HG03280 (cell line): ENCODE data around the gene ARMCX1.
"Not testable (repeated sequence)": the region's sequence is repeated elsewhere in the genome, so short reads cannot be mapped to it uniquely, and the experiment has no call there.

Experiments
- ATAC-seq: cut with Tn5 transposase; IDR thresholded peaks from one replicate; pipeline ENCODE4 v1.9.1; 2021; ENCODE audit warnings: mild to moderate bottlenecking, moderate library complexity; ENCODE audit not compliant: unreplicated experiment

The ARMCX1 gene

GRCh38 chrX:101550362-101550750 lies at the start of gene ARMCX1:
Gene ARMCX1, plus strand, starts transcription at chrX:101550547. Its CDS starts 2,384 bp downstream, at chrX:101552931.
- ATAC-seq = no peak

- ATAC-seq = not testable (repeated sequence)
These were observed 47.4 kb upstream of the ARMCX1 start for GRCh38 chrX:101502929-101503328.

GRCh38 chrX:101507372-101507771 lies 43.0 kb upstream of the ARMCX1 start:
- no peak for ATAC-seq

GRCh38 chrX:101507986-101508385 lies 42.4 kb upstream of the ARMCX1 start:
- ATAC-seq = no peak

GRCh38 chrX:101530944-101531343 lies 19.4 kb upstream of the ARMCX1 start:
- no peak for ATAC-seq

- no peak for ATAC-seq
These were observed 11.2 kb upstream of the ARMCX1 start for GRCh38 chrX:101539116-101539515.

- ATAC-seq = no peak
These were observed 518 bp downstream of the ARMCX1 start for GRCh38 chrX:101550751-101551379.

- ATAC-seq = no peak
These were observed 1.0 kb downstream of the ARMCX1 start for GRCh38 chrX:101551380-101551767.

GRCh38 chrX:101552714-101553113 lies 2.4 kb downstream of the ARMCX1 start:
- ATAC-seq = no peak

GRCh38 chrX:101564651-101565050 lies 14.3 kb downstream of the ARMCX1 start:
- no peak for ATAC-seq

- ATAC-seq = peak; percentile 99
These were observed 45.5 kb downstream of the ARMCX1 start for GRCh38 chrX:101595739-101596419.

- ATAC-seq = not testable (repeated sequence)
These were observed 49.2 kb downstream of the ARMCX1 start for GRCh38 chrX:101599592-101599991.

- no peak for ATAC-seq
These were observed 51.7 kb downstream of the ARMCX1 start for GRCh38 chrX:101602077-101602476.
